Vagina (tissue), 2 donors: ENCODE data around the gene NUDT1. TPM values are rescaled to one million over a fixed set of nuclear protein-coding genes. Genes with fewer than 3 reads are reported as not detected.
A peak's percentile ranks its signal among the peaks of the same experiment; 100 is the strongest.

Experiments used
- DNase-seq, 2 donors: peaks; one replicate each; pipeline ENCODE4 v3.0.0-alpha.2; 2017; ENCODE audit errors: extremely low spot score in 2 of 2
- H3K27ac ChIP-seq: fragments of 200-600 bp; sonication (generic); one replicate; pipeline ENCODE4 v1.5.1; 2019
- H3K27me3 ChIP-seq: fragments of 200-600 bp; sonication (generic); one replicate; pipeline ENCODE4 v1.5.1; 2019
- H3K36me3 ChIP-seq, 2 donors: fragments of 200-600 bp; sonication (generic); one replicate each; pipeline ENCODE4 v1.5.1; 2017 to 2019
- H3K4me1 ChIP-seq: fragments of 200-600 bp; sonication (generic); one replicate; pipeline ENCODE4 v1.5.1; 2019
- H3K4me3 ChIP-seq, 2 donors: fragments of 200-600 bp; sonication (generic); 1 replicate in 1 of 2; 2 replicates in 1 of 2; pipeline ENCODE4 v1.5.1; 2016 to 2019
- H3K9me3 ChIP-seq: fragments of 200-600 bp; sonication (generic); one replicate; pipeline ENCODE4 v1.5.1; 2019
- POLR2A ChIP-seq, 2 donors: fragments of 450-650 bp; IDR thresholded peaks; one replicate each; pipeline ENCODE4 v1.6.1; 2017; ENCODE audit warnings: antibody characterized with exemption in 2 of 2, mild to moderate bottlenecking in 2 of 2, moderate library complexity in 2 of 2
- POLR2AphosphoS5 ChIP-seq, 2 donors: sonication (generic); formaldehyde crosslinking; IDR thresholded peaks; one replicate each; pipeline ENCODE4 v1.9.0; 2017; ENCODE audit warnings: antibody characterized with exemption in 2 of 2, mild to moderate bottlenecking in 2 of 2, low read depth in 1 of 2; ENCODE audit not compliant: insufficient read depth in 1 of 2
- intact Hi-C: fragments of 100-400 bp; cut with DNase I; formaldehyde crosslinking; loops from one replicate; pipeline ENCODE4 v1.15.1; 2023
- total RNA-seq: library from RNA; depleted of rRNA; stranded (reverse); fragments of >200 nt; gene quantifications from one replicate; pipeline ENCODE4 v1.2.3, GENCODE V29; 2016
- TF ChIP-seq, protein P1 (sequence below), 3 experiments: fragments of 450-650 bp in 2 of 3; fragments of 200-600 bp in 1 of 3; sonication (generic) in 1 of 3; IDR thresholded peaks; one replicate each; pipeline ENCODE4 v1.5.1; 2017 to 2019; ENCODE audit warnings: antibody characterized with exemption in 3 of 3, mild to moderate bottlenecking in 2 of 3, moderate library complexity in 2 of 3

Gene NUDT1
- total RNA-seq, 1 donor from 2014 or later, result 19.4 TPM

- no peak overlapping the region for H3K27ac ChIP-seq
- intact Hi-C loops, result loop anchor here (5.0 kb wide), 1 partner anchor 63 kb away; no protein-coding TSS in a partner anchor
- H3K4me3 ChIP-seq, result no peak overlapping the region
- no peak for DNase-seq
- H3K36me3 ChIP-seq, result peaks cover 0 to under 1% of the 10 kb centered on the region in 2 donors
- TF ChIP-seq POLR2A (IDR thresholded peaks at IDR 0.05) (no peak), POLR2AphosphoS5 (IDR thresholded peaks at IDR 0.05; ENCODE audit: insufficient read depth in 1 of 2, low read depth in 1 of 2) (no peak)
- TF ChIP-seq, protein P1, sequence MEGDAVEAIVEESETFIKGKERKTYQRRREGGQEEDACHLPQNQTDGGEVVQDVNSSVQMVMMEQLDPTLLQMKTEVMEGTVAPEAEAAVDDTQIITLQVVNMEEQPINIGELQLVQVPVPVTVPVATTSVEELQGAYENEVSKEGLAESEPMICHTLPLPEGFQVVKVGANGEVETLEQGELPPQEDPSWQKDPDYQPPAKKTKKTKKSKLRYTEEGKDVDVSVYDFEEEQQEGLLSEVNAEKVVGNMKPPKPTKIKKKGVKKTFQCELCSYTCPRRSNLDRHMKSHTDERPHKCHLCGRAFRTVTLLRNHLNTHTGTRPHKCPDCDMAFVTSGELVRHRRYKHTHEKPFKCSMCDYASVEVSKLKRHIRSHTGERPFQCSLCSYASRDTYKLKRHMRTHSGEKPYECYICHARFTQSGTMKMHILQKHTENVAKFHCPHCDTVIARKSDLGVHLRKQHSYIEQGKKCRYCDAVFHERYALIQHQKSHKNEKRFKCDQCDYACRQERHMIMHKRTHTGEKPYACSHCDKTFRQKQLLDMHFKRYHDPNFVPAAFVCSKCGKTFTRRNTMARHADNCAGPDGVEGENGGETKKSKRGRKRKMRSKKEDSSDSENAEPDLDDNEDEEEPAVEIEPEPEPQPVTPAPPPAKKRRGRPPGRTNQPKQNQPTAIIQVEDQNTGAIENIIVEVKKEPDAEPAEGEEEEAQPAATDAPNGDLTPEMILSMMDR (IDR thresholded peaks at IDR 0.05), result no peak
- H3K27me3 ChIP-seq, result no peaks in the 10 kb centered on the region
- H3K9me3 ChIP-seq, result no peaks in the 10 kb centered on the region
- H3K4me1 ChIP-seq, result peaks cover 35% of the 10 kb centered on the region
These were observed 2.5 kb downstream of the NUDT1 start for GRCh38 chr7:2244404-2244995.

DNA sequence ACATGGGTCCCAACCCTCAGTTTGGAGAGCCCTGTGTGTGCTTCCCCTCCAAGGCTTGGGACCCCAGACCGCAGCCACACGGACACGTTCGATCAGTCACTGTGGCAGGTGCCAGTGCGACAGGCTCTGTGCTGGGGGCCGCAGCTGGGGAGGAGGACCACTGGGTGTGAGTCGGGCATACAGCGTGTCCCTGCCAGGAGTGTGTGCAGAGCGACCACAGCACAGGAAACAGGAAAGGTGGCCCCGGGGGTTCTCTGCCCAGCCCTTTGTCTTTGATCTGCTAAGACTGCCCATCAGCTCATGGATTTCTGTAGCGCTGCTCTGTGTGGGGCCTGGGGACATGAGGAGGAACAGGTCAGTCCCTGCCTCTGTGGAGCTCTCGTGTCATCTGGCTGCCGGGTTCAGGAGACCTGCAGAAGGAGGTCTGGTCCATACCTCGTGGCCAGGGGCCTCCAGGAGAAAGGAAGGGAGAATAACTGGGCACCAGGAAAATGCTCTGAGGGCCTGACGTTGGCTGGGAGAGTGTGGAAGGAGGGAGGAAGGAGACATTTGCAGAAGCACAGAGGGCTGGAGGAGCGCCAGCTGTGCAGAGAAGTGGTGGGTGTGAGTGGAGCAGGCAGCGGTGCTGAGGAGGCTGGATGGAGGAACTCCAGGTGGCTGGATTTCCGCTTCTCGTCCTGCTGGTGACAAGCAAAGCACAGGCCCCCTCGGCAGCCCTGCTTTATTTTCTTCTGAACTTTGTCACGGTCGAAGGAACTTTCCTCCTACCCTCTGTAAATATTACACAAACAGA, 4.1 kb downstream of the NUDT1 start:
- peaks cover 27% of the 10 kb centered on the region for H3K4me1 ChIP-seq
- H3K4me3 ChIP-seq, result no peak overlapping the region
- no peaks in the 10 kb centered on the region for H3K36me3 ChIP-seq
- DNase-seq, result no peak
- intact Hi-C loops, result no loop called here
- no peaks in the 10 kb centered on the region for H3K9me3 ChIP-seq
- H3K27me3 ChIP-seq, result no peaks in the 10 kb centered on the region
- no peak overlapping the region for H3K27ac ChIP-seq
- TF ChIP-seq POLR2AphosphoS5 (IDR thresholded peaks at IDR 0.05; ENCODE audit: insufficient read depth in 1 of 2, low read depth in 1 of 2), result no peak
- TF ChIP-seq, protein P1 (IDR thresholded peaks at IDR 0.05), result no peak

- H3K4me3 ChIP-seq, result no peak overlapping the region
These were observed 5.3 kb downstream of the NUDT1 start for GRCh38 chr7:2247141-2247995.

DNA sequence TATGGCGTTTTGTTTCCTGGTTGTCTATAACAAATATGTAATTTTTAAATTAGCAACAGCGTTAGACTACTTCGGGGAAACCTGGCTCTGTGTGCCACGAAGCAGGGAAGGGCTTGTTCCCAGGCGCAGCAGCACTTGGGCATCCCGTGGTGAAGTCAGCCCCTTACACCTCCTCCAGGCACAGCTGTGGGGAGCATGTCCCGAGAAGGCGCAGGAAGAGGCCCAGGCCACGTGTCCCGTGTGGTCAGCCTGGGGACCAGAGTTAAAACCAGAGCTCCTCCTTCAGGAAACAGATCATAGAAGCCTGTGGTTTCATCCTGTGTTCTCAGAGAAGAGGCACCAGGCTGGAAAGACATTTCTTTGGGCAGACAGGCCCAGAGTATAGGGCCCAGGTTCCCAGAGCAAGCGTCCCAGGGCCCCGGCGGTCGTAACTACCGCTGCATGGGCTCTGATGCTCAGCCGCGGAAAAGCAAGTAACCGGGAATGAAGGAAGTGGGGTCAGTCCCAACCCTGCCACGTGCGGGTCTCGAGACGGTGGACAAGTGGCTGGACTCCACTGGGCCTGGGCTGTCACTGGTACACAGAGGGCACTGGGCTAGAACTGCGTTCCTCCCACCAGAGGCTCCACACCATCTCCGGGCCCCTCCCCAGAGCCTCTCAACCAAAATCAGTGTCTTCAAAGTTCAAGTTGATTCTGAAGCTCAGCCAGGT, 7.1 kb downstream of the NUDT1 start:
- Histone ChIP-seq H3K4me1 (peaks cover 12% of the 10 kb centered on the region), H3K27me3 (no peaks in the 10 kb centered on the region), H3K4me3 (no peak overlapping the region), H3K36me3 (no peaks in the 10 kb centered on the region), H3K9me3 (no peaks in the 10 kb centered on the region), H3K27ac (peak overlapping the region; percentile 73)
- intact Hi-C loops, result no loop called here
- TF ChIP-seq, protein P1 (IDR thresholded peaks at IDR 0.05), result no peak
- TF ChIP-seq POLR2AphosphoS5 (IDR thresholded peaks at IDR 0.05; ENCODE audit: insufficient read depth in 1 of 2, low read depth in 1 of 2), result peak in 1 of 2 donors; percentile 34
- no peak for DNase-seq

More at GRCh38 chr7:2247141-2247995, 5.3 kb downstream of the NUDT1 start:
- H3K36me3 ChIP-seq, result no peaks in the 10 kb centered on the region
- H3K4me1 ChIP-seq, result peaks cover 18% of the 10 kb centered on the region
- intact Hi-C loops, result no loop called here
- H3K27ac ChIP-seq, result no peak overlapping the region
- TF ChIP-seq POLR2A (IDR thresholded peaks at IDR 0.05) (no peak), POLR2AphosphoS5 (IDR thresholded peaks at IDR 0.05; ENCODE audit: insufficient read depth in 1 of 2, low read depth in 1 of 2) (no peak)
- TF ChIP-seq, protein P1 (IDR thresholded peaks at IDR 0.05), result peak in 1 of 3 experiments; percentile 25
- DNase-seq, result no peak
- H3K9me3 ChIP-seq, result no peaks in the 10 kb centered on the region
- no peaks in the 10 kb centered on the region for H3K27me3 ChIP-seq
